NCI-H1436 treated with DMSO at 0.1 percent for 48 hours (cell line): ENCODE results near the gene CACNG7.

Source experiments
- DNase-seq: peaks from one replicate; lab custom pipeline; 2025; lab: John Stamatoyannopoulos, UW

CACNG7 gene

GRCh38 chr19:53983457-53984289 is 74.6 kb downstream of the CACNG7 start:
- DNase-seq, result no peak

- no peak for DNase-seq
Measured at GRCh38 chr19:53985863-53986262, 76.8 kb downstream of the CACNG7 start.

GRCh38 chr19:53988981-53989380 is 79.9 kb downstream of the CACNG7 start:
- no peak for DNase-seq

GRCh38 chr19:53989600-53990533 is 80.8 kb downstream of the CACNG7 start:
- DNase-seq, result no peak

GRCh38 chr19:53991224-53992113 is 82.4 kb downstream of the CACNG7 start, which contains the start of gene CACNG6:
Gene CACNG6, plus strand, starts transcription at chr19:53991637. Its CDS starts 1,241 bp downstream, at chr19:53992878.
- no peak for DNase-seq

GRCh38 chr19:53992211-53992610 is 83.1 kb downstream of the CACNG7 start:
- no peak for DNase-seq

GRCh38 chr19:53992815-53993214 is 83.7 kb downstream of the CACNG7 start:
- DNase-seq, result no peak

- no peak for DNase-seq
Measured at GRCh38 chr19:53993448-53993847, 84.4 kb downstream of the CACNG7 start.
